GM23338 (cell line): ENCODE results near the gene PAPPA. TPM values are rescaled to one million over a fixed set of nuclear protein-coding genes. Genes with fewer than 3 reads are reported as not detected.

Experiments used
- ATAC-seq: fragments of 200-7000 bp; cut with Tn5 transposase; 3 replicates; pipeline ENCODE4 v1.9.1; 2020
- DNase-seq: peaks from one replicate; pipeline ENCODE4 v3.0.0-alpha.2; 2015; ENCODE audit warnings: low spot score
- H2AFZ ChIP-seq: fragments of 200-600 bp; sonication (generic); 2 replicates; pipeline ENCODE4 v1.8.0; 2016; ENCODE audit warnings: antibody characterized with exemption, mild to moderate bottlenecking, moderate library complexity
- H3F3A ChIP-seq: fragments of 200-600 bp; sonication (generic); replicated peaks from 2 replicates; pipeline ENCODE4 v1.8.0; 2017; ENCODE audit warnings: antibody characterized with exemption, mixed run types, low read depth
- H3K27ac ChIP-seq: fragments of 200-600 bp; sonication (generic); 2 replicates; pipeline ENCODE4 v1.6.1; 2016; ENCODE audit warnings: low read depth
- H3K27me3 ChIP-seq: fragments of 200-600 bp; sonication (generic); 2 replicates; pipeline ENCODE4 v1.8.0; 2016; ENCODE audit warnings: mild to moderate bottlenecking, mixed run types, moderate library complexity; ENCODE audit not compliant: insufficient read depth
- H3K36me3 ChIP-seq: fragments of 200-600 bp; sonication (generic); 2 replicates; pipeline ENCODE4 v1.8.0; 2016; ENCODE audit warnings: mild to moderate bottlenecking; ENCODE audit not compliant: insufficient read depth
- H3K4me1 ChIP-seq: fragments of 200-600 bp; sonication (generic); 2 replicates; pipeline ENCODE4 v1.8.0; 2016; ENCODE audit warnings: mild to moderate bottlenecking, moderate library complexity; ENCODE audit not compliant: insufficient read depth
- H3K4me2 ChIP-seq: fragments of 200-600 bp; sonication (generic); 2 replicates; pipeline ENCODE4 v1.7.1; 2017; ENCODE audit warnings: mixed run types
- H3K4me3 ChIP-seq: fragments of 200-600 bp; sonication (generic); 2 replicates; pipeline ENCODE4 v1.6.1; 2016; ENCODE audit warnings: mixed run types
- H3K79me2 ChIP-seq: fragments of 200-600 bp; sonication (generic); replicated peaks from 2 replicates; pipeline ENCODE4 v1.8.0; 2017; ENCODE audit warnings: mild to moderate bottlenecking; ENCODE audit not compliant: insufficient read depth
- H3K9me2 ChIP-seq: fragments of 200-600 bp; sonication (generic); 2 replicates; pipeline ENCODE4 v1.8.0; 2017; ENCODE audit not compliant: insufficient read depth
- H4K20me1 ChIP-seq: fragments of 200-600 bp; sonication (generic); replicated peaks from 2 replicates; pipeline ENCODE4 v1.8.0; 2017; ENCODE audit warnings: mild to moderate bottlenecking; ENCODE audit not compliant: insufficient read depth
- H3K27ac Mint-ChIP-seq: 2 replicates; pipeline ENCODE4 v1.8.0; 2020; ENCODE audit warnings: inconsistent platforms, mild to moderate bottlenecking, moderate library complexity, mixed read lengths
- H3K27me3 Mint-ChIP-seq: 3 replicates; pipeline ENCODE4 v1.8.0; 2022; ENCODE audit warnings: low read depth, mild to moderate bottlenecking, moderate library complexity, mixed read lengths, inconsistent platforms; ENCODE audit not compliant: insufficient read depth, poor library complexity
- H3K36me3 Mint-ChIP-seq: 3 replicates; pipeline ENCODE4 v1.8.0; 2021; ENCODE audit warnings: low read depth, mild to moderate bottlenecking, inconsistent platforms, moderate library complexity, mixed read lengths
- H3K4me1 Mint-ChIP-seq: 3 replicates; pipeline ENCODE4 v1.8.0; 2020; ENCODE audit warnings: mild to moderate bottlenecking, inconsistent platforms, mixed read lengths
- H3K4me3 Mint-ChIP-seq: 3 replicates; pipeline ENCODE4 v1.8.0; 2021; ENCODE audit warnings: moderate library complexity, mild to moderate bottlenecking, inconsistent platforms, mixed read lengths
- H3K9me3 Mint-ChIP-seq: 3 replicates; pipeline ENCODE4 v1.8.0; 2020; ENCODE audit warnings: moderate library complexity, mild to moderate bottlenecking, inconsistent platforms, mixed read lengths
- JUNB ChIP-seq: IDR thresholded peaks from one replicate; pipeline ENCODE4 v1.6.1; 2016; ENCODE audit warnings: antibody characterized with exemption; ENCODE audit not compliant: unreplicated experiment
- STAT1 ChIP-seq: IDR thresholded peaks from one replicate; pipeline ENCODE4 v1.6.1; 2016; ENCODE audit warnings: antibody characterized with exemption; ENCODE audit not compliant: unreplicated experiment
- ZNF331 ChIP-seq: fragments of 250-450 bp; sonication (Bioruptor Pico); IDR thresholded peaks from 2 replicates; pipeline ENCODE4 v1.5.0; 2020; ENCODE audit warnings: low read depth, mild to moderate bottlenecking, moderate library complexity
- polyA plus RNA-seq: library from polyadenylated mRNA; unstranded; fragments of >200 nt; fragmentation: Nextera tagmentation; extraction: Ambion mirVana; gene quantifications from 2 replicates; pipeline ENCODE4 v1.2.1, GENCODE V29; 2016
- total RNA-seq: library from RNA; depleted of rRNA; stranded (reverse); fragments of >200 nt; shearing (Covaris generic); gene quantifications from 2 replicates; pipeline ENCODE4 v1.2.3, GENCODE V29; 2014
- TF ChIP-seq, protein P1 (sequence below), 2 experiments: fragments of 200-600 bp in 1 of 2; sonication (generic) in 1 of 2; conservative IDR thresholded peaks; 2 replicates each; pipeline versions ENCODE4 v1.5.1 to v1.6.1; 2016 to 2017; ENCODE audit warnings: antibody characterized with exemption in 2 of 2, low read depth in 2 of 2, mild to moderate bottlenecking in 2 of 2, moderate library complexity in 1 of 2
- TF ChIP-seq, protein P2 (sequence below): IDR thresholded peaks from 2 replicates; pipeline ENCODE4 v1.6.1; 2016; ENCODE audit warnings: antibody characterized with exemption
- TF ChIP-seq, protein P3 (sequence below): fragments of 250-450 bp; sonication (Bioruptor Pico); IDR thresholded peaks from 2 replicates; pipeline ENCODE4 v1.5.0; 2020; ENCODE audit warnings: mild to moderate bottlenecking, moderate library complexity
- TF ChIP-seq, protein P4 (sequence below): IDR thresholded peaks from one replicate; pipeline ENCODE4 v1.6.1; 2018; ENCODE audit warnings: antibody characterized with exemption; ENCODE audit not compliant: unreplicated experiment

Gene PAPPA
- total and polyA plus RNA-seq, 2 experiments from 2014 or later: 0.38 to 0.66 TPM

DNA sequence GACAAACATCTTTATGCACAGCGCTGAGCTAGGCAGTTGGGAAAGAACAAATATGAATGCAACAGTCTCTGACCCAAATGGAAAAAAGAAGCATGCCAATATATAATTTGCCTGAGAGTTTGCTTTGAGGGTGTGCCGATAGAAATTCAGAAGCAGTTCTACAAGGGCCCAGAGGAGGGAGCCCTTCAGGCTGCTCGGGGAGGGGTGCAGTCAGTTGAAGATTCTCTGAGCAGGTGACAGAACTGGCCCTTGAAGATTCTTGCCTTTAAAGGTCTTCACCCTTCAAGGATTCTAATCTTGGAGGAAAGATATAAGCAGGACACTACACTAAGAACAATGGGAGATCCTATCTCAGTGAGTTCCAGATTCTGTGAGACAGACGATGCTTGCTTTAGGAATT lies 3.7 kb upstream of the PAPPA start:
- Histone ChIP-seq H3K36me3 (no peaks in the 10 kb centered on the region), H3F3A (no peaks in the 10 kb centered on the region), H3K4me1 (peaks cover 8% of the 10 kb centered on the region), H3K4me2 (no peak overlapping the region), H3K27ac (no peak overlapping the region), H3K4me3 (no peak overlapping the region), H2AFZ (no peak overlapping the region), H3K27me3 (peaks cover 14% of the 10 kb centered on the region), H3K79me2 (no peaks in the 10 kb centered on the region), H4K20me1 (no peaks in the 10 kb centered on the region), H3K9me2 (no peaks in the 10 kb centered on the region)
- no peaks in the 10 kb centered on the region; the same call in 2 of the 3 replicates for H3K36me3 Mint-ChIP-seq
- ATAC-seq (peak; percentile 44), DNase-seq (peak; percentile 76)
- peaks cover 16% of the 10 kb centered on the region for H3K4me1 Mint-ChIP-seq
- peaks cover 2% of the 10 kb centered on the region; the same call in 1 of the 3 replicates for H3K9me3 Mint-ChIP-seq
- peaks cover 8% of the 10 kb centered on the region for H3K27me3 Mint-ChIP-seq
- H3K27ac Mint-ChIP-seq: no peak overlapping the region
- H3K4me3 Mint-ChIP-seq: no peak overlapping the region
- TF ChIP-seq, protein P1, sequence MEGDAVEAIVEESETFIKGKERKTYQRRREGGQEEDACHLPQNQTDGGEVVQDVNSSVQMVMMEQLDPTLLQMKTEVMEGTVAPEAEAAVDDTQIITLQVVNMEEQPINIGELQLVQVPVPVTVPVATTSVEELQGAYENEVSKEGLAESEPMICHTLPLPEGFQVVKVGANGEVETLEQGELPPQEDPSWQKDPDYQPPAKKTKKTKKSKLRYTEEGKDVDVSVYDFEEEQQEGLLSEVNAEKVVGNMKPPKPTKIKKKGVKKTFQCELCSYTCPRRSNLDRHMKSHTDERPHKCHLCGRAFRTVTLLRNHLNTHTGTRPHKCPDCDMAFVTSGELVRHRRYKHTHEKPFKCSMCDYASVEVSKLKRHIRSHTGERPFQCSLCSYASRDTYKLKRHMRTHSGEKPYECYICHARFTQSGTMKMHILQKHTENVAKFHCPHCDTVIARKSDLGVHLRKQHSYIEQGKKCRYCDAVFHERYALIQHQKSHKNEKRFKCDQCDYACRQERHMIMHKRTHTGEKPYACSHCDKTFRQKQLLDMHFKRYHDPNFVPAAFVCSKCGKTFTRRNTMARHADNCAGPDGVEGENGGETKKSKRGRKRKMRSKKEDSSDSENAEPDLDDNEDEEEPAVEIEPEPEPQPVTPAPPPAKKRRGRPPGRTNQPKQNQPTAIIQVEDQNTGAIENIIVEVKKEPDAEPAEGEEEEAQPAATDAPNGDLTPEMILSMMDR (conservative IDR thresholded peaks at IDR 0.05; ENCODE audit: low read depth in 2 of 2): peak; percentile 80 to 87
- TF ChIP-seq, protein P2, sequence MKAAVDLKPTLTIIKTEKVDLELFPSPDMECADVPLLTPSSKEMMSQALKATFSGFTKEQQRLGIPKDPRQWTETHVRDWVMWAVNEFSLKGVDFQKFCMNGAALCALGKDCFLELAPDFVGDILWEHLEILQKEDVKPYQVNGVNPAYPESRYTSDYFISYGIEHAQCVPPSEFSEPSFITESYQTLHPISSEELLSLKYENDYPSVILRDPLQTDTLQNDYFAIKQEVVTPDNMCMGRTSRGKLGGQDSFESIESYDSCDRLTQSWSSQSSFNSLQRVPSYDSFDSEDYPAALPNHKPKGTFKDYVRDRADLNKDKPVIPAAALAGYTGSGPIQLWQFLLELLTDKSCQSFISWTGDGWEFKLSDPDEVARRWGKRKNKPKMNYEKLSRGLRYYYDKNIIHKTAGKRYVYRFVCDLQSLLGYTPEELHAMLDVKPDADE: no peak

DNA sequence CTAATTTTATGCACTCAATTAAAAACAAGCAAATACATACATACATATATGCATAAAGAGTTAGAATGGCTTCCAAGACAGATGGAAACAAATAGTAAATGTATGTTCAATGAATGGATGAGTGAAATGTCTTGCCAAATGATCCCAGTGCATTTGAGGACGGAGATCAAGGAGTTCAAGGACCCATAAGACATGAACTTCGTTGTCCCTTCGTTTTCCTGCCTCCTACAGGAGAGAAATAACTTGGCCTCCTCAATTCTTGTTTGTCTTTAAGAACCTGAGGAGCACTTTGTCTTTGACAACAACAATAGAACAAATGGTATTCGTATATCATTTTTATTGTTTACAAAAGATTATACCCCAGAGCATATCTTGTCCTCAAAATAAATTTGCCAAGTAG lies 2.4 kb upstream of the PAPPA start:
- Mint-ChIP-seq H3K27me3 (peaks cover 20% of the 10 kb centered on the region), H3K27ac (no peak overlapping the region), H3K9me3 (peaks cover 2% of the 10 kb centered on the region; the same call in 1 of the 3 replicates), H3K4me3 (no peak overlapping the region), H3K36me3 (no peaks in the 10 kb centered on the region; the same call in 2 of the 3 replicates), H3K4me1 (peaks cover 28% of the 10 kb centered on the region)
- Histone ChIP-seq H3K27ac (no peak overlapping the region), H3K79me2 (no peaks in the 10 kb centered on the region), H3K36me3 (no peaks in the 10 kb centered on the region), H3K27me3 (peaks cover 27% of the 10 kb centered on the region), H4K20me1 (no peaks in the 10 kb centered on the region), H3K4me3 (no peak overlapping the region), H2AFZ (no peak overlapping the region), H3K4me1 (peaks cover 16% of the 10 kb centered on the region), H3K9me2 (no peaks in the 10 kb centered on the region), H3K4me2 (no peak overlapping the region), H3F3A (no peaks in the 10 kb centered on the region)
- DNase-seq (no peak), ATAC-seq (no peak)
- TF ChIP-seq ZNF331 (CRISPR knock-in tag): no peak
- TF ChIP-seq STAT1: no peak
- TF ChIP-seq, protein P3, sequence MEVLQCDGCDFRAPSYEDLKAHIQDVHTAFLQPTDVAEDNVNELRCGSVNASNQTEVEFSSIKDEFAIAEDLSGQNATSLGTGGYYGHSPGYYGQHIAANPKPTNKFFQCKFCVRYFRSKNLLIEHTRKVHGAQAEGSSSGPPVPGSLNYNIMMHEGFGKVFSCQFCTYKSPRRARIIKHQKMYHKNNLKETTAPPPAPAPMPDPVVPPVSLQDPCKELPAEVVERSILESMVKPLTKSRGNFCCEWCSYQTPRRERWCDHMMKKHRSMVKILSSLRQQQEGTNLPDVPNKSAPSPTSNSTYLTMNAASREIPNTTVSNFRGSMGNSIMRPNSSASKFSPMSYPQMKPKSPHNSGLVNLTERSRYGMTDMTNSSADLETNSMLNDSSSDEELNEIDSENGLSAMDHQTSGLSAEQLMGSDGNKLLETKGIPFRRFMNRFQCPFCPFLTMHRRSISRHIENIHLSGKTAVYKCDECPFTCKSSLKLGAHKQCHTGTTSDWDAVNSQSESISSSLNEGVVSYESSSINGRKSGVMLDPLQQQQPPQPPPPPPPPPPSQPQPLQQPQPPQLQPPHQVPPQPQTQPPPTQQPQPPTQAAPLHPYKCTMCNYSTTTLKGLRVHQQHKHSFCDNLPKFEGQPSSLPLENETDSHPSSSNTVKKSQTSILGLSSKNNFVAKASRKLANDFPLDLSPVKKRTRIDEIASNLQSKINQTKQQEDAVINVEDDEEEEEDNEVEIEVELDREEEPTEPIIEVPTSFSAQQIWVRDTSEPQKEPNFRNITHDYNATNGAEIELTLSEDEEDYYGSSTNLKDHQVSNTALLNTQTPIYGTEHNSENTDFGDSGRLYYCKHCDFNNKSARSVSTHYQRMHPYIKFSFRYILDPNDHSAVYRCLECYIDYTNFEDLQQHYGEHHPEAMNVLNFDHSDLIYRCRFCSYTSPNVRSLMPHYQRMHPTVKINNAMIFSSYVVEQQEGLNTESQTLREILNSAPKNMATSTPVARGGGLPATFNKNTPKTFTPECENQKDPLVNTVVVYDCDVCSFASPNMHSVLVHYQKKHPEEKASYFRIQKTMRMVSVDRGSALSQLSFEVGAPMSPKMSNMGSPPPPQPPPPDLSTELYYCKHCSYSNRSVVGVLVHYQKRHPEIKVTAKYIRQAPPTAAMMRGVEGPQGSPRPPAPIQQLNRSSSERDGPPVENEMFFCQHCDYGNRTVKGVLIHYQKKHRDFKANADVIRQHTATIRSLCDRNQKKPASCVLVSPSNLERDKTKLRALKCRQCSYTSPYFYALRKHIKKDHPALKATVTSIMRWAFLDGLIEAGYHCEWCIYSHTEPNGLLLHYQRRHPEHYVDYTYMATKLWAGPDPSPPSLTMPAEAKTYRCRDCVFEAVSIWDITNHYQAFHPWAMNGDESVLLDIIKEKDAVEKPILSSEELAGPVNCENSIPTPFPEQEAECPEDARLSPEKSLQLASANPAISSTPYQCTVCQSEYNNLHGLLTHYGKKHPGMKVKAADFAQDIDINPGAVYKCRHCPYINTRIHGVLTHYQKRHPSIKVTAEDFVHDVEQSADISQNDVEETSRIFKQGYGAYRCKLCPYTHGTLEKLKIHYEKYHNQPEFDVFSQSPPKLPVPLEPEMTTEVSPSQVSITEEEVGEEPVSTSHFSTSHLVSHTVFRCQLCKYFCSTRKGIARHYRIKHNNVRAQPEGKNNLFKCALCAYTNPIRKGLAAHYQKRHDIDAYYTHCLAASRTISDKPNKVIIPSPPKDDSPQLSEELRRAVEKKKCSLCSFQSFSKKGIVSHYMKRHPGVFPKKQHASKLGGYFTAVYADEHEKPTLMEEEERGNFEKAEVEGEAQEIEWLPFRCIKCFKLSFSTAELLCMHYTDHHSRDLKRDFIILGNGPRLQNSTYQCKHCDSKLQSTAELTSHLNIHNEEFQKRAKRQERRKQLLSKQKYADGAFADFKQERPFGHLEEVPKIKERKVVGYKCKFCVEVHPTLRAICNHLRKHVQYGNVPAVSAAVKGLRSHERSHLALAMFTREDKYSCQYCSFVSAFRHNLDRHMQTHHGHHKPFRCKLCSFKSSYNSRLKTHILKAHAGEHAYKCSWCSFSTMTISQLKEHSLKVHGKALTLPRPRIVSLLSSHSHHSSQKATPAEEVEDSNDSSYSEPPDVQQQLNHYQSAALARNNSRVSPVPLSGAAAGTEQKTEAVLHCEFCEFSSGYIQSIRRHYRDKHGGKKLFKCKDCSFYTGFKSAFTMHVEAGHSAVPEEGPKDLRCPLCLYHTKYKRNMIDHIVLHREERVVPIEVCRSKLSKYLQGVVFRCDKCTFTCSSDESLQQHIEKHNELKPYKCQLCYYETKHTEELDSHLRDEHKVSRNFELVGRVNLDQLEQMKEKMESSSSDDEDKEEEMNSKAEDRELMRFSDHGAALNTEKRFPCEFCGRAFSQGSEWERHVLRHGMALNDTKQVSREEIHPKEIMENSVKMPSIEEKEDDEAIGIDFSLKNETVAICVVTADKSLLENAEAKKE: no peak
- no peak for TF ChIP-seq JUNB
- TF ChIP-seq, protein P4, sequence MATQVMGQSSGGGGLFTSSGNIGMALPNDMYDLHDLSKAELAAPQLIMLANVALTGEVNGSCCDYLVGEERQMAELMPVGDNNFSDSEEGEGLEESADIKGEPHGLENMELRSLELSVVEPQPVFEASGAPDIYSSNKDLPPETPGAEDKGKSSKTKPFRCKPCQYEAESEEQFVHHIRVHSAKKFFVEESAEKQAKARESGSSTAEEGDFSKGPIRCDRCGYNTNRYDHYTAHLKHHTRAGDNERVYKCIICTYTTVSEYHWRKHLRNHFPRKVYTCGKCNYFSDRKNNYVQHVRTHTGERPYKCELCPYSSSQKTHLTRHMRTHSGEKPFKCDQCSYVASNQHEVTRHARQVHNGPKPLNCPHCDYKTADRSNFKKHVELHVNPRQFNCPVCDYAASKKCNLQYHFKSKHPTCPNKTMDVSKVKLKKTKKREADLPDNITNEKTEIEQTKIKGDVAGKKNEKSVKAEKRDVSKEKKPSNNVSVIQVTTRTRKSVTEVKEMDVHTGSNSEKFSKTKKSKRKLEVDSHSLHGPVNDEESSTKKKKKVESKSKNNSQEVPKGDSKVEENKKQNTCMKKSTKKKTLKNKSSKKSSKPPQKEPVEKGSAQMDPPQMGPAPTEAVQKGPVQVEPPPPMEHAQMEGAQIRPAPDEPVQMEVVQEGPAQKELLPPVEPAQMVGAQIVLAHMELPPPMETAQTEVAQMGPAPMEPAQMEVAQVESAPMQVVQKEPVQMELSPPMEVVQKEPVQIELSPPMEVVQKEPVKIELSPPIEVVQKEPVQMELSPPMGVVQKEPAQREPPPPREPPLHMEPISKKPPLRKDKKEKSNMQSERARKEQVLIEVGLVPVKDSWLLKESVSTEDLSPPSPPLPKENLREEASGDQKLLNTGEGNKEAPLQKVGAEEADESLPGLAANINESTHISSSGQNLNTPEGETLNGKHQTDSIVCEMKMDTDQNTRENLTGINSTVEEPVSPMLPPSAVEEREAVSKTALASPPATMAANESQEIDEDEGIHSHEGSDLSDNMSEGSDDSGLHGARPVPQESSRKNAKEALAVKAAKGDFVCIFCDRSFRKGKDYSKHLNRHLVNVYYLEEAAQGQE: no peak
